ENCODE measurements around the gene MEIOB.

- no peak for TF ChIP-seq POLR2A (IDR thresholded peaks at IDR 0.05; ENCODE audit: low read depth, low read length)
- no peak for TF ChIP-seq POLR2AphosphoS5 (IDR thresholded peaks at IDR 0.05; ENCODE audit: low read depth, low read length)
Measured at GRCh38 chr16:1822801-1823200, 49.2 kb downstream of the MEIOB start.
